Gastroesophageal sphincter (tissue), 3 donors: ENCODE results near the gene NKX2-2.

Experiments used
- CTCF ChIP-seq, 4 experiments: fragments of 200-600 bp in 2 of 4; fragments of 450-650 bp in 2 of 4; sonication (generic) in 1 of 4; IDR thresholded peaks; one replicate each; pipeline ENCODE4 v1.5.1; 2017 to 2019; ENCODE audit warnings: antibody characterized with exemption in 4 of 4, mild to moderate bottlenecking in 2 of 4, moderate library complexity in 2 of 4
- POLR2A ChIP-seq, 2 donors: fragments of 450-650 bp; IDR thresholded peaks; one replicate each; pipeline ENCODE4 v1.6.1; 2017; ENCODE audit warnings: antibody characterized with exemption in 2 of 2, mild to moderate bottlenecking in 2 of 2, moderate library complexity in 1 of 2

GRCh38 chr20:21513881-21514540 lies at the start of gene NKX2-2:
- TF ChIP-seq POLR2A (IDR thresholded peaks at IDR 0.05), result no peak
- TF ChIP-seq CTCF (IDR thresholded peaks at IDR 0.05), result no peak
